Natural killer cell (primary cell): ENCODE data around the gene PARVB. TPM values are rescaled to one million over a fixed set of nuclear protein-coding genes. Genes with fewer than 3 reads are reported as not detected.
"Not testable (repeated sequence)": the region's sequence is repeated elsewhere in the genome, so short reads cannot be mapped to it uniquely, and the experiment has no call there.

Experiments used
- ATAC-seq, 3 donors: fragments of 150-1000 bp in 2 of 3; fragments of 200-7000 bp in 1 of 3; cut with Tn5 transposase; 1 replicate in 1 of 3; 2 replicates in 2 of 3; pipeline ENCODE4 v1.10.0; 2021; ENCODE audit warnings: mild to moderate bottlenecking in 2 of 3, moderate library complexity in 2 of 3
- DNase-seq, 2 donors: peaks; one replicate each; pipeline versions ENCODE4 v3.0.0 to v3.0.0-alpha.2; 2013 to 2021; ENCODE audit warnings: mixed read lengths in 1 of 2
- H3K27ac ChIP-seq: one replicate; pipeline ENCODE4 v1.5.1; 2013; ENCODE audit warnings: mild to moderate bottlenecking, low read length
- H3K27me3 ChIP-seq: one replicate; pipeline ENCODE4 v1.6.1; 2013; ENCODE audit warnings: low read length; ENCODE audit not compliant: control insufficient read depth, insufficient read depth
- H3K36me3 ChIP-seq: one replicate; pipeline ENCODE4 v1.6.1; 2013; ENCODE audit warnings: low read length; ENCODE audit not compliant: control insufficient read depth, insufficient read depth
- H3K4me1 ChIP-seq: one replicate; pipeline ENCODE4 v1.6.1; 2013; ENCODE audit warnings: low read length; ENCODE audit not compliant: control insufficient read depth, insufficient read depth
- H3K4me3 ChIP-seq: one replicate; pipeline ENCODE4 v1.5.1; 2013; ENCODE audit warnings: low read length
- H3K9me3 ChIP-seq: one replicate; pipeline ENCODE4 v1.6.1; 2013; ENCODE audit warnings: low read length; ENCODE audit not compliant: control insufficient read depth, insufficient read depth
- H3K27ac Mint-ChIP-seq, 2 donors: one replicate each; pipeline ENCODE4 v1.8.0; 2022; ENCODE audit warnings: mild to moderate bottlenecking in 2 of 2, mixed read lengths in 2 of 2, moderate library complexity in 1 of 2
- H3K27me3 Mint-ChIP-seq, 2 donors: one replicate each; pipeline ENCODE4 v1.8.0; 2022; ENCODE audit warnings: low read depth in 2 of 2, mixed read lengths in 2 of 2
- H3K36me3 Mint-ChIP-seq: one replicate; pipeline ENCODE4 v1.8.0; 2022; ENCODE audit warnings: mixed read lengths
- H3K4me1 Mint-ChIP-seq, 2 donors: one replicate each; pipeline ENCODE4 v1.8.0; 2022; ENCODE audit warnings: mixed read lengths in 2 of 2
- H3K4me3 Mint-ChIP-seq: one replicate; pipeline ENCODE4 v1.8.0; 2022; ENCODE audit warnings: mild to moderate bottlenecking, moderate library complexity, mixed read lengths
- H3K9me3 Mint-ChIP-seq, 2 donors: one replicate each; pipeline ENCODE4 v1.8.0; 2022; ENCODE audit warnings: mixed read lengths in 2 of 2
- WGBS: methylation state at CpG from one replicate; pipeline ENCODE4 v1.1.7; 2013; ENCODE audit warnings: missing lambda C conversion rate; ENCODE audit not compliant: insufficient coverage; 5-methylcytosine and 5-hydroxymethylcytosine counted together
- intact Hi-C: fragments of 100-400 bp; cut with micrococcal nuclease; formaldehyde crosslinking; loops from one replicate; pipeline ENCODE4 v1.14.2; 2022
- total RNA-seq, 4 donors: library from RNA; stranded (reverse); fragments of 120-200 nt in 1 of 4; gene quantifications; one replicate each; pipeline versions ENCODE4 v1.2.3 to v1.2.4, GENCODE V29; 2013 to 2022
- TF ChIP-seq, protein P1 (sequence below): fragments of 200-600 bp; IDR thresholded peaks from one replicate; pipeline ENCODE4 v1.8.0; 2022; ENCODE audit warnings: antibody characterized with exemption

The PARVB gene
- total RNA-seq, 3 donors from 2014 or later (not counting 1 experiment from before 2014, with no cell fraction given), result 2.9 to 12.5 (median 8.1) TPM

DNA sequence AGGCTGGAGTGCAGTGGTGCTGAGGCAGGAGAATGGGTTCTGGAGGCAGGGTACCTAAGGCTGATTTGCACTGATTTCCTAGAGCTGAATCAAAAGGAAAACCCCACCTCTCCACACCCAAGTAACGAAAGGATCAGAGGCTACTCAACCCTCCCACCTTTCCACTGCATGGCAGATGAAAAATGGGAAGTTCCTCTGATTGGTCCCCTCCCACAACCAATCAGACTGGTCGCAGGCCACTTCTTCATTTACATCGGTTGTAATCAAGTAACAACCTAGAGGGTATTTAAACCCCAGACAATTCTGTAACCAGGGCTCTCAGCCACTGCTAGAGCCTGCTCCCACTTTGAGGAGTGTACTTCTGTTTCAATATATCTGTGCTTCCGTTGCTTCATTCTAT lies 18.6 kb upstream of the PARVB start:
- ATAC-seq, result no peak
- Mint-ChIP-seq H3K27ac (no peak overlapping the region), H3K4me3 (no peak overlapping the region), H3K36me3 (no peaks in the 10 kb centered on the region), H3K4me1 (no peaks in the 10 kb centered on the region), H3K27me3 (no peaks in the 10 kb centered on the region), H3K9me3 (no peaks in the 10 kb centered on the region)
- intact Hi-C loops, result no loop called here
- Histone ChIP-seq H3K27ac (no peak overlapping the region), H3K4me3 (no peak overlapping the region), H3K4me1 (no peaks in the 10 kb centered on the region), H3K9me3 (peaks cover 6% of the 10 kb centered on the region), H3K27me3 (no peaks in the 10 kb centered on the region), H3K36me3 (no peaks in the 10 kb centered on the region)
- DNase-seq, result no peak
- TF ChIP-seq, protein P1, sequence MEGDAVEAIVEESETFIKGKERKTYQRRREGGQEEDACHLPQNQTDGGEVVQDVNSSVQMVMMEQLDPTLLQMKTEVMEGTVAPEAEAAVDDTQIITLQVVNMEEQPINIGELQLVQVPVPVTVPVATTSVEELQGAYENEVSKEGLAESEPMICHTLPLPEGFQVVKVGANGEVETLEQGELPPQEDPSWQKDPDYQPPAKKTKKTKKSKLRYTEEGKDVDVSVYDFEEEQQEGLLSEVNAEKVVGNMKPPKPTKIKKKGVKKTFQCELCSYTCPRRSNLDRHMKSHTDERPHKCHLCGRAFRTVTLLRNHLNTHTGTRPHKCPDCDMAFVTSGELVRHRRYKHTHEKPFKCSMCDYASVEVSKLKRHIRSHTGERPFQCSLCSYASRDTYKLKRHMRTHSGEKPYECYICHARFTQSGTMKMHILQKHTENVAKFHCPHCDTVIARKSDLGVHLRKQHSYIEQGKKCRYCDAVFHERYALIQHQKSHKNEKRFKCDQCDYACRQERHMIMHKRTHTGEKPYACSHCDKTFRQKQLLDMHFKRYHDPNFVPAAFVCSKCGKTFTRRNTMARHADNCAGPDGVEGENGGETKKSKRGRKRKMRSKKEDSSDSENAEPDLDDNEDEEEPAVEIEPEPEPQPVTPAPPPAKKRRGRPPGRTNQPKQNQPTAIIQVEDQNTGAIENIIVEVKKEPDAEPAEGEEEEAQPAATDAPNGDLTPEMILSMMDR, result no peak
- 60% methylated on average over 4 of the region's 4 CpGs for WGBS

DNA sequence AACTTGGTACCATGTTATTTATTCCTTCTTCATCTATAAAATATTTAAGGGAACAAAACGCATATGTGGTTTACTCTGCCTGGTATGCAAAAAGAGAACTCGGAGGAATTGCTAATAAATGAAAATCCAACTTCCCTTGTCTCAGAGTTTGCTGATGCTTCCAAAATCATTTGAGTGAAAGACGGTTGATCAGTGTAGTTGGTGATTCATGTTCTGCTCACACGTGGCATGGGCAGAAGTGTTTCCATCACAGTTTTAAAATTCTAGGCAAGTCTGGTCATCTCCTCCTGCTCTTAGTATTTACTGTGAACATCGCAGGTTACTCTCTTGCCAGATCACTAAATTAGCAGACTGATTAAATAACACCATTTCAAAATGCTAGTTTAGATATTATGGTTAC lies 11.9 kb upstream of the PARVB start:
- Mint-ChIP-seq H3K27ac (no peak overlapping the region), H3K9me3 (no peaks in the 10 kb centered on the region), H3K4me3 (no peak overlapping the region), H3K27me3 (no peaks in the 10 kb centered on the region), H3K4me1 (no peaks in the 10 kb centered on the region), H3K36me3 (no peaks in the 10 kb centered on the region)
- no peaks in the 10 kb centered on the region for H3K27me3 ChIP-seq
- no peaks in the 10 kb centered on the region for H3K36me3 ChIP-seq
- ATAC-seq (no peak), DNase-seq (no peak)
- H3K4me1 ChIP-seq, result no peaks in the 10 kb centered on the region
- intact Hi-C loops, result no loop called here
- 87% methylated on average over 5 of the region's 5 CpGs for WGBS
- no peaks in the 10 kb centered on the region for H3K9me3 ChIP-seq
- no peak overlapping the region for H3K27ac ChIP-seq
- no peak overlapping the region for H3K4me3 ChIP-seq
- TF ChIP-seq, protein P1, result no peak

DNA sequence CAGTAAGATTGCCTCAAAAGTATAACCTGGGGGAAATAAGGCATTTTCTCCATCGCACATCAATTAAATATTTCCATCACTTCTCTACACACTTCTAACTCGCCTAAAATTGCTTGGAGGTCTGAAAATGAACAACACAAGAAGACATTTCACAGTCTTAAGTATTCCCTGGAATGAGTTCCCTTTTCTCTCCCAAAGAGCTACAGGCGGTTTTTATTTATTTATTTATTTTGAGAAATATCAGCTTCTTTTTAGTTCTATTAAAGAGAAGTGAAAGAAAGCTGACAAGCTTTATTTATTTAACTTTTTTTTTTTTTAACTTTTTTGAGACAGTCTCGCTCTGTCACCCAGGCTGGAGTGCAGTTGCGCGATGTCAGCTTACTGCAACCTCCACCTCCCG lies 11.5 kb upstream of the PARVB start:
- Histone ChIP-seq H3K36me3 (no peaks in the 10 kb centered on the region), H3K4me3 (no peak overlapping the region), H3K27me3 (no peaks in the 10 kb centered on the region), H3K4me1 (no peaks in the 10 kb centered on the region), H3K9me3 (no peaks in the 10 kb centered on the region), H3K27ac (no peak overlapping the region)
- H3K27me3 Mint-ChIP-seq, result no peaks in the 10 kb centered on the region
- TF ChIP-seq, protein P1, result no peak
- intact Hi-C loops, result no loop called here
- no peak overlapping the region for H3K4me3 Mint-ChIP-seq
- no peak for DNase-seq
- H3K27ac Mint-ChIP-seq, result no peak overlapping the region
- no peaks in the 10 kb centered on the region for H3K36me3 Mint-ChIP-seq
- no peak for ATAC-seq
- WGBS, result 96% methylated on average over 6 of the region's 7 CpGs
- H3K4me1 Mint-ChIP-seq, result no peaks in the 10 kb centered on the region
- no peaks in the 10 kb centered on the region for H3K9me3 Mint-ChIP-seq

DNA sequence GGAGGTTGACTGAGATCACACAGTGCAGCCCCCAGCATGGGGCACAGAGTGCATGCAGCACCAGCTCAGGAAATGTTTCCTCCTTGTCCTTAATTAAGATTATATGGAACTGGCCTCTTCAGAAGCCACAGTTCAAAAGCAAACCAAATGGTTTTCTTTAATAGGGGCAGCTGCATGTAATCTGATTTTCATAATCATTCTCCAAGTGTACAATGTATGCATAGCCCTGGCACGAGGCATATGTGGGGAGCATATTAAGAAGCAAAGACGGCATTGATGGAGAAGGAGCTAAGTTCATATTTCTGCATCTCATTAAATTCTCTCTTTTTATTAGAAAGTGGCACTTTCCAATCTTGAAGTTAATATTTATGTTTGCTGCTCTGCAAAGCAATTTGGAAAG lies 9.9 kb upstream of the PARVB start:
- DNase-seq, result no peak
- Mint-ChIP-seq H3K36me3 (no peaks in the 10 kb centered on the region), H3K9me3 (no peaks in the 10 kb centered on the region), H3K4me3 (no peak overlapping the region), H3K27ac (no peak overlapping the region), H3K27me3 (no peaks in the 10 kb centered on the region), H3K4me1 (no peaks in the 10 kb centered on the region)
- Histone ChIP-seq H3K27me3 (no peaks in the 10 kb centered on the region), H3K4me1 (no peaks in the 10 kb centered on the region), H3K27ac (no peak overlapping the region), H3K36me3 (no peaks in the 10 kb centered on the region), H3K9me3 (no peaks in the 10 kb centered on the region), H3K4me3 (no peak overlapping the region)
- intact Hi-C loops, result no loop called here
- WGBS, result 50% methylated on average over 1 of the region's 2 CpGs
- TF ChIP-seq, protein P1, result no peak
- no peak for ATAC-seq

DNA sequence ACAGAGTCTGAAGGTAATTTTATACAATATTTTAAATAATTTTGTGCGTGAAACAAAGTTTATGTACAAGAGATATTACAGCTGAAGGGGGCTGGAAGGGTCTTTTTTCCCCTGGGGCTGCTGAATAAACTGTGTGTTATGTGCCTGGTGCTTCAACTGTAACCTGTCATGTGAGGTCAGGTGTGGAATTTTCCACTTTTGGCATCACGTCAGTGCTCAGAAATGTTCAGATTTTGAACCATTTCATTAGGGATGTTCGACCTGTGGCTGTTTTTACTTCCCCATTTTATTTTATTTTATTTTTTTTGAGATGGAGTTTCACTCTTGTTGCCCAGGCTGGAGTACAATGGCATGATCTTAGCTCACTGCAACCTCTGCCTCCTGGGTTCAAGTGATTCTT lies 7.5 kb upstream of the PARVB start:
- H3K9me3 Mint-ChIP-seq, H3K4me1 ChIP-seq, ATAC-seq, H3K9me3 ChIP-seq, intact Hi-C loops, H3K4me3 ChIP-seq, H3K4me3 Mint-ChIP-seq, H3K4me1 Mint-ChIP-seq, DNase-seq, H3K27ac Mint-ChIP-seq, H3K27me3 Mint-ChIP-seq, H3K36me3 ChIP-seq, H3K27ac ChIP-seq, H3K27me3 ChIP-seq, H3K36me3 Mint-ChIP-seq: not testable (repeated sequence)
- WGBS, result 61% methylated on average over 3 of the region's 3 CpGs
